Uterus (tissue), 2 donors: Measurements from ENCODE around the gene RARB.

Experiments
- POLR2A ChIP-seq, 2 donors: fragments of 450-650 bp; IDR thresholded peaks; one replicate each; pipeline ENCODE4 v1.6.1; 2016; ENCODE audit warnings: antibody characterized with exemption in 2 of 2, mild to moderate bottlenecking in 1 of 2, moderate library complexity in 1 of 2
- TF ChIP-seq, protein P1 (sequence below), 4 experiments: fragments of 200-600 bp in 2 of 4; fragments of 450-650 bp in 2 of 4; sonication (generic) in 2 of 4; IDR thresholded peaks; one replicate each; pipeline ENCODE4 v1.5.1; 2016 to 2019; ENCODE audit warnings: antibody characterized with exemption in 4 of 4, mild to moderate bottlenecking in 2 of 4, moderate library complexity in 1 of 4

GRCh38 chr3:25586167-25586505 lies 158.1 kb downstream of the RARB start:
- TF ChIP-seq, protein P1, sequence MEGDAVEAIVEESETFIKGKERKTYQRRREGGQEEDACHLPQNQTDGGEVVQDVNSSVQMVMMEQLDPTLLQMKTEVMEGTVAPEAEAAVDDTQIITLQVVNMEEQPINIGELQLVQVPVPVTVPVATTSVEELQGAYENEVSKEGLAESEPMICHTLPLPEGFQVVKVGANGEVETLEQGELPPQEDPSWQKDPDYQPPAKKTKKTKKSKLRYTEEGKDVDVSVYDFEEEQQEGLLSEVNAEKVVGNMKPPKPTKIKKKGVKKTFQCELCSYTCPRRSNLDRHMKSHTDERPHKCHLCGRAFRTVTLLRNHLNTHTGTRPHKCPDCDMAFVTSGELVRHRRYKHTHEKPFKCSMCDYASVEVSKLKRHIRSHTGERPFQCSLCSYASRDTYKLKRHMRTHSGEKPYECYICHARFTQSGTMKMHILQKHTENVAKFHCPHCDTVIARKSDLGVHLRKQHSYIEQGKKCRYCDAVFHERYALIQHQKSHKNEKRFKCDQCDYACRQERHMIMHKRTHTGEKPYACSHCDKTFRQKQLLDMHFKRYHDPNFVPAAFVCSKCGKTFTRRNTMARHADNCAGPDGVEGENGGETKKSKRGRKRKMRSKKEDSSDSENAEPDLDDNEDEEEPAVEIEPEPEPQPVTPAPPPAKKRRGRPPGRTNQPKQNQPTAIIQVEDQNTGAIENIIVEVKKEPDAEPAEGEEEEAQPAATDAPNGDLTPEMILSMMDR (IDR thresholded peaks at IDR 0.05): no peak
- TF ChIP-seq POLR2A (IDR thresholded peaks at IDR 0.05): no peak
